Gastrocnemius medialis (tissue), 4 donors: ENCODE measurements around the gene DTNB. TPM values are rescaled to one million over a fixed set of nuclear protein-coding genes. Genes with fewer than 3 reads are reported as not detected.
"Not testable (repeated sequence)": the region's sequence is repeated elsewhere in the genome, so short reads cannot be mapped to it uniquely, and the experiment has no call there.

Experiments
- ATAC-seq, 2 donors: fragments of 150-250 bp; one replicate each; pipeline ENCODE4 v1.9.1; 2016
- DNase-seq, 2 donors: peaks; one replicate each; pipeline ENCODE4 v3.0.0-alpha.2; 2019
- H3K27ac ChIP-seq, 4 donors: fragments of 200-600 bp; sonication (generic); 1 replicate in 1 of 4; 2 replicates in 3 of 4; pipeline ENCODE4 v1.5.1; 2016 to 2018; ENCODE audit warnings: mild to moderate bottlenecking in 2 of 4, moderate library complexity in 1 of 4
- H3K27me3 ChIP-seq, 3 donors: fragments of 200-600 bp; sonication (generic) in 2 of 3; 1 replicate in 1 of 3; 2 replicates in 2 of 3; pipeline versions ENCODE4 v1.5.1 to v1.6.0; 2016 to 2019; ENCODE audit warnings: mild to moderate bottlenecking in 1 of 3, moderate library complexity in 1 of 3
- H3K36me3 ChIP-seq, 2 donors: fragments of 200-600 bp; sonication (generic) in 1 of 2; one replicate each; pipeline ENCODE4 v1.5.1; 2017 to 2018
- H3K4me1 ChIP-seq, 2 donors: fragments of 200-600 bp; sonication (generic) in 1 of 2; one replicate each; pipeline ENCODE4 v1.5.1; 2016 to 2017; ENCODE audit warnings: mild to moderate bottlenecking in 2 of 2
- H3K4me3 ChIP-seq, 4 donors: fragments of 200-600 bp; sonication (generic) in 3 of 4; 1 replicate in 1 of 4; 2 replicates in 3 of 4; pipeline ENCODE4 v1.5.1; 2016 to 2019; ENCODE audit warnings: mild to moderate bottlenecking in 2 of 4
- H3K9me3 ChIP-seq, 3 donors: fragments of 200-600 bp; sonication (generic) in 2 of 3; 1 replicate in 1 of 3; 2 replicates in 2 of 3; pipeline ENCODE4 v1.5.1; 2016 to 2019
- POLR2A ChIP-seq, 2 donors: fragments of 450-650 bp; IDR thresholded peaks; one replicate each; pipeline ENCODE4 v1.6.1; 2017; ENCODE audit warnings: antibody characterized with exemption in 2 of 2, mild to moderate bottlenecking in 2 of 2, moderate library complexity in 2 of 2
- in situ Hi-C, 4 donors: fragments of 200-750 bp; cut with MboI; loops; one replicate each; pipeline versions ENCODE4 v1.15.0 to v1.8.0; 2017; ENCODE audit warnings: low sequenced_read_pairs in 4 of 4
- intact Hi-C: fragments of 100-400 bp; cut with DNase I; formaldehyde crosslinking; loops from one replicate; pipeline ENCODE4 v1.15.1; 2023; ENCODE audit warnings: low total_unique reads
- total RNA-seq, 4 donors: library from RNA; depleted of rRNA; stranded (reverse); fragments of >200 nt; gene quantifications; one replicate each; pipeline versions ENCODE4 v1.1.0 to v1.2.3, GENCODE V29; 2016
- TF ChIP-seq, protein P1 (sequence below), 5 experiments: fragments of 450-650 bp in 3 of 5; fragments of 200-600 bp in 2 of 5; sonication (generic) in 2 of 5; IDR thresholded peaks in 4 of 5; conservative IDR thresholded peaks in 1 of 5; 1 replicate in 4 of 5; 2 replicates in 1 of 5; pipeline ENCODE4 v1.5.1; 2016 to 2019; ENCODE audit warnings: antibody characterized with exemption in 5 of 5, mild to moderate bottlenecking in 3 of 5, moderate library complexity in 3 of 5

DTNB gene
- total RNA-seq, 4 donors from 2014 or later, result 1.0 to 6.6 (median 4.1) TPM

DNA sequence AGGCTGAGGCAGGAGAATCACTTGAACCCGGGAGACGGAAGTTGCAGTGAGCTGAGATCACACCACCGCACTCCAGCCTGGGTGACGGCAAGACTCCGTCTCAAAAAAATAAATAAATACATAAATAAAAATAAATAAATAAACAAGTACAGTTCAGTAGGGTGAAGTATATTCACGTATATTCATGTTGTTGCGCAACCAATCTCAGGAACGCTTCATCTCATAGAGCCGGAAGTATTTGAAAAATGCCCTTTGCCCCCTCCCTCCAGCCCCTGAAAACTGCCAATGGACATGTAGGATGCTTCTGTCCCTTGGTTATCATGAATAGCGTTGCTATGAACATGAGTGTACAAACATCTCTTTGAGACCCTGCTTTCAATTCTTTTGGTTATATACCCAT, 132.0 kb downstream of the DTNB start:
- H3K4me3 ChIP-seq, result no peak overlapping the region
- no peaks in the 10 kb centered on the region for H3K27me3 ChIP-seq
- intact Hi-C loops (no loop called here), in situ Hi-C loops (no loop called here)
- H3K27ac ChIP-seq, result no peak overlapping the region
- DNase-seq, result no peak
- no peak for ATAC-seq
- no peaks in the 10 kb centered on the region for H3K4me1 ChIP-seq
- H3K9me3 ChIP-seq, result no peaks in the 10 kb centered on the region
- H3K36me3 ChIP-seq, result no peaks in the 10 kb centered on the region
- TF ChIP-seq, protein P1, sequence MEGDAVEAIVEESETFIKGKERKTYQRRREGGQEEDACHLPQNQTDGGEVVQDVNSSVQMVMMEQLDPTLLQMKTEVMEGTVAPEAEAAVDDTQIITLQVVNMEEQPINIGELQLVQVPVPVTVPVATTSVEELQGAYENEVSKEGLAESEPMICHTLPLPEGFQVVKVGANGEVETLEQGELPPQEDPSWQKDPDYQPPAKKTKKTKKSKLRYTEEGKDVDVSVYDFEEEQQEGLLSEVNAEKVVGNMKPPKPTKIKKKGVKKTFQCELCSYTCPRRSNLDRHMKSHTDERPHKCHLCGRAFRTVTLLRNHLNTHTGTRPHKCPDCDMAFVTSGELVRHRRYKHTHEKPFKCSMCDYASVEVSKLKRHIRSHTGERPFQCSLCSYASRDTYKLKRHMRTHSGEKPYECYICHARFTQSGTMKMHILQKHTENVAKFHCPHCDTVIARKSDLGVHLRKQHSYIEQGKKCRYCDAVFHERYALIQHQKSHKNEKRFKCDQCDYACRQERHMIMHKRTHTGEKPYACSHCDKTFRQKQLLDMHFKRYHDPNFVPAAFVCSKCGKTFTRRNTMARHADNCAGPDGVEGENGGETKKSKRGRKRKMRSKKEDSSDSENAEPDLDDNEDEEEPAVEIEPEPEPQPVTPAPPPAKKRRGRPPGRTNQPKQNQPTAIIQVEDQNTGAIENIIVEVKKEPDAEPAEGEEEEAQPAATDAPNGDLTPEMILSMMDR (IDR thresholded peaks at IDR 0.05 in 4 of 5, conservative IDR thresholded peaks at IDR 0.05 in 1 of 5), result no peak
- TF ChIP-seq POLR2A (IDR thresholded peaks at IDR 0.05), result no peak

DNA sequence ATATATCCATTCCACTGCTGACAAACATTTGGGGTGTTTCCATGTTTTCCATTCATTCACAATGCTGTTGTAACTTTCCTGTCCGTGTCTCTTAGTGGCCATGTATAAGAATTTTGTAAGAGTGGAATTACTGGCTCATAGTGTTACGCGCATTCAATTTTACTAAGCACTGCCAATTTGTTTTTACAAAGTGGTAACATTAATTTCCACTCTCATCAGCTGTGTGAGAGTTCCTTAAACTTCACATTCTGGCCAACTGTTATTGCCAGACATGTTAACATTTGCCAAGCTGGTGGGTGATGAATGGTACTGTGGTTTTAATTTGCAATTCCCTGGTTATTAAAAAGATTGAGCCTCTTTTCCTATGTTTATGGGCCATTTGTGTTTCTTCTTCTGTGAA, 134.2 kb downstream of the DTNB start:
- Histone ChIP-seq H3K27me3 (no peaks in the 10 kb centered on the region), H3K9me3 (no peaks in the 10 kb centered on the region), H3K4me1 (no peaks in the 10 kb centered on the region), H3K27ac (no peak overlapping the region), H3K36me3 (no peaks in the 10 kb centered on the region), H3K4me3 (no peak overlapping the region)
- TF ChIP-seq POLR2A (IDR thresholded peaks at IDR 0.05), result no peak
- TF ChIP-seq, protein P1 (IDR thresholded peaks at IDR 0.05 in 4 of 5, conservative IDR thresholded peaks at IDR 0.05 in 1 of 5), result no peak
- DNase-seq, result no peak
- in situ Hi-C loops (no loop called here), intact Hi-C loops (no loop called here)
- no peak for ATAC-seq

DNA sequence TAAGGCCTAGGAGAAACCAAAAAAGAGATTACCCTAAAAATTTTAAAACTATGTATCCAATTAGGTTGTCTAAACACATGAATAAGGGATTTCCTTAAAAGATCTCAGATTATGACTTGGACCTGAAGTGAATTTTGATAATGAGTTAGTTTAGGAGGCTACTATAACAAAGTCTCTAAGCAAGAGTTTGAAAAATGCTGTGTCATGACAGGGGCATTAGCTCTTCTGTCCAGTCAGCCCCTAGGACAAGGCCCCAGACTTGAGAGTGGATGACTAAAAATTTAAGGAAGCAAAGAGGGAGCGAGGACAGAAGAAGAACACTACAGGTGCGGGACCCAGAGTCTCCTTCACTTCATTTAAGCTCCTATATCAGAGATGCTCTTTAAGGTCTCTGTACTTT, 135.9 kb downstream of the DTNB start:
- no peak for ATAC-seq
- Histone ChIP-seq H3K36me3 (no peaks in the 10 kb centered on the region), H3K27me3 (no peaks in the 10 kb centered on the region), H3K4me3 (no peak overlapping the region), H3K9me3 (no peaks in the 10 kb centered on the region), H3K27ac (no peak overlapping the region), H3K4me1 (no peaks in the 10 kb centered on the region)
- TF ChIP-seq, protein P1 (IDR thresholded peaks at IDR 0.05 in 4 of 5, conservative IDR thresholded peaks at IDR 0.05 in 1 of 5), result no peak
- TF ChIP-seq POLR2A (IDR thresholded peaks at IDR 0.05), result no peak
- in situ Hi-C loops, result no loop called here
- no peak for DNase-seq
- intact Hi-C loops, result no loop called here

DNA sequence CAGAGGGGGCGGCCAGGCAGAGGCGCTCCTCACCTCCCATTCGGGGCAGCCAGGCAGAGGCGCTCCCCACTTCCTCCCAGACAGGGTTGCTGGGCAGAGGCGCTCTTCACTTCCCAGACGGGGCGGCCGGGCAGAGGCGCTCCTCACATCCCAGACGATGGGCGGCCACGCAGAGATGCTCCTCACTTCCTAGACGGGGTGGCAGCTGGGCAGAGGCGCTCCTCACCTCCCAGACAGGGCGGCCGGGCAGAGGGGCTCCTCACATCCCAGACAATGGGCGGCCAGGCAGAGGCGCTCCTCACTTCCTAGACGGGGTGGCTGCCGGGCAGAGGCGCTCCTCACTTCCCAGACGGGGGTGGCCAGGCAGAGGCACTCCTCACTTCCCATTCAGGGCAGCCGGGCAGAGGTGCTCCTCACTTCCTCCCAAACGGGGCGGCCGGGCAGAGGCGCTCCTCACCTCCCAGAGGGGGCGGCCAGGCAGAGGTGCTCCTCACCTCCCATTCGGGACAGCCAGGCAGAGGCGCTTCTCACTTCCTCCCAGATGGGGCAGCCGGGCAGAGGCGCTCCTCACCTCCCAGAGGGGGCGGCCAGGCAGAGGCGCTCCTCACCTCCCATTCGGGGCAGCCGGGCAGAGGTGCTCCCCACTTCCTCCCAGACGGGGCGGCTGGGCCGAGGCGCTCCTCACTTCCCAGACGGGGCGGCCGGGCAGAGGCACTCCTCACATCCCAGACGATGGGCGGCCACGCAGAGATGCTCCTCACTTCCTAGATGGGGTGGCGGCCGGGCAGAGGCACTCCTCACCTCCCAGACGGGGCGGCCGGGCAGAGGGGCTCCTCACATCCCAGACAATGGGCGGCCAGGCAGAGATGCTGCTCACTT, 137.7 kb downstream of the DTNB start:
- H3K27me3 ChIP-seq, H3K4me3 ChIP-seq, H3K9me3 ChIP-seq, H3K4me1 ChIP-seq, intact Hi-C loops, DNase-seq, H3K36me3 ChIP-seq, H3K27ac ChIP-seq, in situ Hi-C loops, ATAC-seq: not testable (repeated sequence)

DNA sequence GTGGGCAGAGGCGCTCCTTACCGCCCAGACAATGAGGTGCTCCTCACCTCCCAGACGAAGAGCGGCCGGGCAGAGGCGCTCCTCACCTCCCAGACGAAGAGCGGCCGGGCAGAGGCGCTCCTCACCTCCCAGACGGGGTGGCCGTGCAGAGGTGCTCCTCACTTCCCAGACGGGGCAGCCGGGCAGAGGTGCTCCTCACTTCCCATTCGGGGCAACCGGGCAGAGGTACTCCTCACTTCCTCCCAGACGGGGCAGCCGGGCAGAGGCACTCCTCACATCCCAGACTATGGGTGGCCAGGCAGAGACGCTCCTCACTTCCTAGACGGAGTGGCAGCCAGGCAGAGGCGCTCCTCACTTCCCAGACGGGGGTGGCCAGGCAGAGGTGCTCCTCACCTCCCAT, 138.4 kb downstream of the DTNB start:
- H3K27ac ChIP-seq, intact Hi-C loops, in situ Hi-C loops, ATAC-seq, DNase-seq, H3K4me3 ChIP-seq, H3K27me3 ChIP-seq, H3K36me3 ChIP-seq, H3K9me3 ChIP-seq, H3K4me1 ChIP-seq: not testable (repeated sequence)
